Muscle layer of duodenum (tissue), 2 donors: Measurements from ENCODE around the gene MUS81.

Experiments
- H3K27ac ChIP-seq: one replicate; pipeline ENCODE4 v1.7.0; 2013; ENCODE audit warnings: mild to moderate bottlenecking, low read length
- H3K27me3 ChIP-seq: one replicate; pipeline ENCODE4 v1.7.0; 2013; ENCODE audit warnings: low read depth, mild to moderate bottlenecking, control low read depth, low read length
- H3K36me3 ChIP-seq, 2 donors: one replicate each; pipeline ENCODE4 v1.7.0; 2013; ENCODE audit warnings: low read length in 2 of 2, control low read depth in 1 of 2, mild to moderate bottlenecking in 1 of 2; ENCODE audit not compliant: insufficient read depth in 2 of 2, control insufficient read depth in 1 of 2
- H3K4me1 ChIP-seq, 2 donors: one replicate each; pipeline ENCODE4 v1.7.0; 2013; ENCODE audit warnings: low read length in 2 of 2, mild to moderate bottlenecking in 2 of 2, control low read depth in 1 of 2, moderate library complexity in 1 of 2; ENCODE audit not compliant: insufficient read depth in 2 of 2, control insufficient read depth in 1 of 2
- H3K4me3 ChIP-seq, 2 donors: one replicate each; pipeline ENCODE4 v1.7.0; 2013; ENCODE audit warnings: low read length in 2 of 2, low read depth in 1 of 2, mild to moderate bottlenecking in 1 of 2
- H3K9me3 ChIP-seq, 2 donors: one replicate each; pipeline ENCODE4 v1.7.0; 2013; ENCODE audit warnings: low read length in 2 of 2, control low read depth in 1 of 2, mild to moderate bottlenecking in 1 of 2; ENCODE audit not compliant: control insufficient read depth in 1 of 2
- donor health status: healthy.

Gene MUS81

DNA sequence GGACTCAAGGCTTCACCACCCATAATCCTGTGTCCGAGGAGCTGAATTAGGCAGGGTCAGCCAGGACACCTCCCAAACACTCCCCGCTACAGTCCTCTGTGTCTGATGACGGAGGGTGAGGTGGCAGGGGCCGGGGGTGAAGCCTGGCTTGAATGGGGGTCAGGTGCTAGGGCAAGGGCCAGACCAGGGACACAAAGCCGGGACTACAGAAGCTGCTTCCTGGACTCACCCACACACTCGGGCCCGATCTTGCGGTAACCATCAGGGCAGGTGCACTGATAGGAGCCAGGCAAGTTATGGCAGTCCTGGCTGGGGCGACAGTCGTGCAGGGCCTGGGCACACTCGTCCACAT is 10.1 kb downstream of the MUS81 start:
- Histone ChIP-seq H3K36me3 (peaks cover 14 to 42% of the 10 kb centered on the region in 2 donors), H3K4me3 (no peak overlapping the region), H3K4me1 (peaks cover 10 to 26% of the 10 kb centered on the region in 2 donors), H3K27ac (no peak overlapping the region), H3K27me3 (no peaks in the 10 kb centered on the region), H3K9me3 (no peaks in the 10 kb centered on the region)

DNA sequence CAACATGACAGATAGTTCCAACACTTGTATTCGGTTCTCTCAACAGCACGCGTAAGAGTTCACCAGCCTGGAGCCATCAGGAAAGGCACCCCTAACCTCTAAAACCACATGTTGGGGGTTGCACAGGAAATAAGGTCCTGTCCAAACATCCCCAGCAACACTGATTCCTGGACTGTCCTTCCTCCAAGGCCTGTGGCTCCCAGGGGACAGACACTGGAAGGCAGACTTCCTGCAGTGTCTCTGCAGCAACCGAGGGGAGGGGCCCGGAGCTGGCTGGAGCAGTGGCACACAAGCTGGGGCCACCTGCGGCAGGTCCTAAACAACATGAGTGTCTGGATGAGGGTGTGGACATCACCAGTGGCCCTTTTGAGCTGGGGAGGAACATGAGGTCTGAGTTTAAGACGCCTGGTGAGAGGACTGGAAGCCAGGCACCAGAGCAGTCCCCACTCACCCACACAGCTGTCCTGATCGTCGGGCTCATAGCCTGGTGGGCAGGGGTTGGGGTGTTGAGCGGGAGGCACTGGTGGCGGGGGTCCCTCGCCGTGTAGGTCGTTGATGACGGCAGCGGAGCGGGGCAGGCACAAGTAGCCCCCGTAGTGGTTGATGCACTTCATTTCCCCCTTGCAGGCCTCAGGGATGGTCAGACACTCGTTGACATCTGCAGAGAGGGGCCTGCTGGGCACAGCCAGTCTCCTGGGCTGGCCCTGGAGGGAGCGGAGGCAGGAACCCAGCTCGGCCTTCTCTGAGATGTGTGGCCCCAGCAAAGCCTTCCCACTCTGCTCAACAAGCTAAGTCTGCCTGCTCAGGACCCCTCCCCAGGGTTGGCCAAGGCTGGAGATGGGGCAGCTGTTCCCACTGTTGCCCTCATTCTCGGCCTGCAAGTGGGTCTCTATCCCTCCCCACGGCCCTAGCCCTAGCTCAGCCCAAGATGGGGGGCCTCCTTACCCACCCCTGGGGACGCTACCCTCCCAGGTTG is 10.8 kb downstream of the MUS81 start:
- Histone ChIP-seq H3K4me1 (peaks cover 10 to 26% of the 10 kb centered on the region in 2 donors), H3K9me3 (no peaks in the 10 kb centered on the region), H3K27me3 (no peaks in the 10 kb centered on the region), H3K27ac (peak overlapping the region; percentile 54), H3K36me3 (peaks cover 11 to 35% of the 10 kb centered on the region in 2 donors), H3K4me3 (peak overlapping the region; percentile 48 to 75)

DNA sequence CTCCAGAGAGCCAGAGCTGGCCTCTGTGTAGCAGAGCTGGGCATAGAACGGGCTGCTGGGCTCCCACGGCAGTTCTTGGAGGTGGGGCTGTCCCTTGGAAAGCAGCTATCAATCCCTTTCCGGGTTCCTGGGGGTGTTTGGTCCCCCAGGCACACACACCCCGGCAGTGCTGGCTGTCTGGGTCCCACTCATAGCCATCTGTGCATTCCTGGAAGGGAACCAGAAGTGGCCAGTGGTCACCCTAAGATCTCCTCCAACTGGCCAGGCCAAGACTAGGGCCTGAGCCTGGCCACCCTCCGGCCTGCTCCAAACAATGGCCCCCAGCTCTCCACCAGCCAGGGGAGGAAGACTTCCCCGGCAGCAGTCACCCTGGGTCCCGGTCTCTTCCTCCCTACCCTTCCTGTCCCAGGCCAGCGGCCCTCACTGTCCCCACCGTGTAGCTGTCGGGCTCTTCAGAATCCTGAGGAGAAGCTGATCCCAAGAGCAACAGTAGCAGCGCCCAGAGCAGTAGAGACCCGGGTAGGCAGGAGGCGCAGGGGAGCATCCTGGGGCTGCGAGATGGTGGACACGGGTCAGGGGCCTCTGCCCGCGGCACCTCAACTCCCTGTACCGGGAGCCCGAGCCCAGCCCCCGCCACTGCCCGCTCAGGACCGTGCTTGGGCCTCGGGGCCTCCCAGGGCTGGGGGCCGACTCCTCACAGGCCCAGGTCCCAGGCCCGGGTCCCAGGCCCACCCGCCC is 11.7 kb downstream of the MUS81 start:
- H3K9me3 ChIP-seq = no peaks in the 10 kb centered on the region
- H3K27ac ChIP-seq = peak overlapping the region; percentile 54
- peak overlapping the region; percentile 48 to 75 for H3K4me3 ChIP-seq
- H3K36me3 ChIP-seq = peaks cover 9 to 26% of the 10 kb centered on the region in 2 donors
- peaks cover 10 to 26% of the 10 kb centered on the region in 2 donors for H3K4me1 ChIP-seq
- H3K27me3 ChIP-seq = no peaks in the 10 kb centered on the region

DNA sequence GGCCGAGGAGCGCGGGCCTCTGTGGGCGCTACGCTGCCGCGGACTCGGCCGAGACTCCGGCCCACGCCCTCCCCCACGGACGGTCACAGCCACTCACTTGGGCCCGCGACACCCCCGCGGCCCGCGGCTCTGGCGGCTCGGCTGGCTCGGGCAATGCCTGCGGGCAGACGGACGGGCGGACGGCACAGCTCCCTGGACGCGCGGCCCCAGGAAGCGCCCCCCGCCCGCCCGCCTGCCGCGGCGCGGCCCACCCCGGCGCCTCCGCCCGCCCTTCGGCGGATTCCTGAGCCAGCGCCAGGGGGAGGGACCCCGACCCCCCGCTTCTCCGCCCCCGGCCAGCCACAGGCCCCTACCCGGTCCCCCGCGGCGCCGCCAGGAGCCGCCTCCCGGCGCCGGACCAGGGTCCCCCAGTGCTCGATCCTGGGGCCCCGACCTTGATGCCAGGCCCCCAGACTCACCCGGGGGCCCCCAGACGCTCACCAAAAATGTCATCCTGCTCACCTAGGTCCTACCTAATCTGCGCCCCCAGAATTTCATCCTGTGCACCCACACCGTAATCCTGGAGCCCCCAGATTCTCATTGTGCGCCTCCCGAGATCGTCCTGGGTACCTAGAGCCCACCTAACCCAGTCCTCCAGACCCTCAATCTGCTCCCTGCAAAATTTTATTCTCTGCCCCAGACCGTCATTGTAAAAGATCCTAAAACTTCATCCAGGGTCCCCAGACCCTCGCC is 12.5 kb downstream of the MUS81 start, which contains the start of gene EFEMP2:
Gene EFEMP2 (minus strand): TSS at position 215 of the 732 bp plus-strand sequence. CDS start 446 bp downstream, outside the sequence.
- Histone ChIP-seq H3K27ac (peak within 1 kb of the TSS; percentile 70), H3K4me3 (peak within 1 kb of the TSS; percentile 69 to 75), H3K27me3 (no peaks in the 10 kb centered on the region), H3K9me3 (no peaks in the 10 kb centered on the region), H3K4me1 (peaks cover 10 to 20% of the 10 kb centered on the region in 2 donors), H3K36me3 (peaks cover 9 to 21% of the 10 kb centered on the region in 2 donors)

DNA sequence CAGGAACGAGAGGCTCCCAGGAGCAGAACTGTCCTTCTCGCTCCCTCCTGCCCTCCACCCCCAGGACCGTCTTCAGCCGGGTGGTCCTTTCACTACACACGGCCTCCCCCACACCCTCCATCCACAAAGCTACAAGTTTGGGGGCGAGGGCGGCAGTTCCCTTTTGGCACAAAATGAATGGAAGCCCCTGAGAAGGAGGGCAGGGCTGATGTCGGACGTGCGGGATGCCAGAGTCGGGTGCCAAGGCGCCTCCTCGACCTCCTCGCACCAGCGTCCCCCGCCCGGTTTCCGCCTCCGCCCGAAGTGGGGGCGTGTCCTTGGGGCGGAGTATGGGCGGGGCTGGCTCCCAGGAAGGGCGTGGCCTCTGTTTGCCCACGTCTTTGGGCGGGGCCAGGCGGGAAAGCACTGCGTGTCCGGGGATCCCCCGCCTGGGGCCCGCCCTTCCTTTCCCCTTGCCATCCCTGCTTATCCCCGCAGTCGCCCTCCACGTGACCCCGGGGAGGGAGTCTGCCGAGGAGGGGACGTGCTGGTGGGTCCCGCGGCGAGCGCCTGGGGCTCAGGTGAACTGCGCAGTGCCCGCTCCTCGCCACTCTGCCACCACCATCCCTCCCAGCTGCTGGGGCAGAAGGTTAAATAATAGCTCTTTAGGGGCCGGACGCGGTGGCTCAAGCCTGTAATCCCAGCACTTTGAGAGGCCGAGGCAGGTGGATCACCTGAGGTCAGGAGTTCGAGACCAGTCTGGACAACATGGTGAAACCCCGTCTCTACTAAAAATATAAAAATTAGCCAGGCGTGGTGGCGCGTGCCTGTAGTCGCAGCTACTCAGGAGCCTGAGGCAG is 13.3 kb downstream of the MUS81 start:
- H3K4me1 ChIP-seq = peaks cover 10 to 19% of the 10 kb centered on the region in 2 donors
- peak overlapping the region; percentile 69 to 75 for H3K4me3 ChIP-seq
- no peaks in the 10 kb centered on the region for H3K27me3 ChIP-seq
- H3K36me3 ChIP-seq = peaks cover 4 to 15% of the 10 kb centered on the region in 2 donors
- peak overlapping the region; percentile 70 for H3K27ac ChIP-seq
- H3K9me3 ChIP-seq = no peaks in the 10 kb centered on the region

DNA sequence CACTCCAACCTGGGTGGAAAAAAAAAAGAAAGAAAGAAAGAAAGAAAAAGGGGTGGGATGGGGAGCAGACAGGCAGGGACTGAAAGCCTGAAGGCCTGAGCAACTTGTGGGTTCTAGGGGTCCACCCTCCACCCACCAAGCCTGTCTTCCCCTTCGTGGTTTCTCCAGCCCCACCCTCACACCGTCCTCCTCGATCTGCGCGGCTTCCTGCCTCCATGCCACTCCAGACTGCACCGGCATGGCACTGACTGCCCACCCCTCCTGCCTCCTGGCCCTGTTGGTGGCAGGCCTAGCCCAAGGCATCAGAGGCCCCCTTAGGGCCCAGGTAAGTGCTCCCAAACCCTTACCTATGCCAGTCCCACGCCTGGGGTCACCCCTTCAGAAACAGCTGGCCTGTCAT is 19.4 kb downstream of the MUS81 start, which contains the start of gene CTSW:
Gene CTSW (plus strand): TSS at position 221 of the 400 bp plus-strand sequence. CDS start 18 bp downstream, at position 239.
- Histone ChIP-seq H3K4me1 (no peaks in the 10 kb centered on the region), H3K4me3 (no peak within 1 kb of the TSS), H3K27ac (no peak within 1 kb of the TSS), H3K27me3 (no peaks in the 10 kb centered on the region), H3K9me3 (no peaks in the 10 kb centered on the region), H3K36me3 (peaks cover 9 to 23% of the 10 kb centered on the region in 2 donors)

DNA sequence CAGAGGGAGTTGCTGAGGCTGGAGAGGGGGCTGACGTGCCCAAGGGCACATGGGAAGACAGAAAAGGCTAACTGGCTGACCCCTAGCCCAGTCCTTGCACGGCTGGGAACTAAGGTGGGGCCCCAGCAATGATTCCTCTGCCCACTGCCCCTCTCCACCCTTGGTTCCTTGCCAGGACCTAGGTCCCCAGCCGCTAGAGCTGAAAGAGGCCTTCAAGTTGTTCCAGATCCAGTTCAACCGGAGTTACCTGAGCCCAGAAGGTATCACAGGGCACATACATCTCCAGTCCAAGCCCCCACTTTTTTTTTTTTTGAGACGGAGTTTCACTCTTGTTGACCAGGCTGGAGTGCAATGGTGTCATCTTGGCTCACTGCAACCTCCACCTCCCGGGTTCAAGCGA is 19.8 kb downstream of the MUS81 start:
- Histone ChIP-seq H3K27me3 (no peaks in the 10 kb centered on the region), H3K9me3 (no peaks in the 10 kb centered on the region), H3K4me3 (no peak overlapping the region), H3K4me1 (peaks cover 0 to 4% of the 10 kb centered on the region in 2 donors), H3K36me3 (peaks cover 11 to 24% of the 10 kb centered on the region in 2 donors), H3K27ac (no peak overlapping the region)

DNA sequence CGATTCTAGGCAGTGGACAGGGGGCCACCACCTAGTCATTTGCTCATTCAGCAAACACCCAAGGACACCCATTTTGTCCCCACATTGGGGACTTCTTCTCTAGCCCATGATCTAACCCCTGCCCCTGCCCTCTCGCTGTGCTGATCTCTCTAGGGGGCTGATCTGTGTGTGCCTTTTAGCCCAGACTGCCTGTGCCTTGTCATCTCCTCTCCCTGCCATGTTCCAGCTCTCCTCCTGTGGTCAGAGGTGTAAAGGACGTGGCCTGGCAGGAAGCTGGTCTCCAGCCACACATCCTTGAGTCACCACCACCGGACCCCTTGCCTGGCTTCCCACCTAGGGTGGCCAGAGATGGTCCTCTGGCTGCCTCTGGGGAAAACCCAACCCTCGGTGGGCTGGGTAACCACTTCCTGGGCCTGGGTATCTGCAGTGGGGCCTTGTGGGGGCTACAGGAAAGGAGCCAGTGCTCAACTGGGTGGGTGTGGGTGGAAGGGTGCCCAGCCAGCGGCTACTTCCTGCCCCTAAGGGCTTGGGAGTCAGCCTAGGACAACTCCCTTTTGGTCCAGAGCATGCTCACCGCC is 20.7 kb downstream of the MUS81 start:
- peaks cover 18 to 29% of the 10 kb centered on the region in 2 donors for H3K36me3 ChIP-seq
- no peaks in the 10 kb centered on the region for H3K9me3 ChIP-seq
- no peaks in the 10 kb centered on the region for H3K27me3 ChIP-seq
- H3K4me3 ChIP-seq = no peak overlapping the region
- H3K4me1 ChIP-seq = peaks cover 0 to 6% of the 10 kb centered on the region in 2 donors
- H3K27ac ChIP-seq = no peak overlapping the region

DNA sequence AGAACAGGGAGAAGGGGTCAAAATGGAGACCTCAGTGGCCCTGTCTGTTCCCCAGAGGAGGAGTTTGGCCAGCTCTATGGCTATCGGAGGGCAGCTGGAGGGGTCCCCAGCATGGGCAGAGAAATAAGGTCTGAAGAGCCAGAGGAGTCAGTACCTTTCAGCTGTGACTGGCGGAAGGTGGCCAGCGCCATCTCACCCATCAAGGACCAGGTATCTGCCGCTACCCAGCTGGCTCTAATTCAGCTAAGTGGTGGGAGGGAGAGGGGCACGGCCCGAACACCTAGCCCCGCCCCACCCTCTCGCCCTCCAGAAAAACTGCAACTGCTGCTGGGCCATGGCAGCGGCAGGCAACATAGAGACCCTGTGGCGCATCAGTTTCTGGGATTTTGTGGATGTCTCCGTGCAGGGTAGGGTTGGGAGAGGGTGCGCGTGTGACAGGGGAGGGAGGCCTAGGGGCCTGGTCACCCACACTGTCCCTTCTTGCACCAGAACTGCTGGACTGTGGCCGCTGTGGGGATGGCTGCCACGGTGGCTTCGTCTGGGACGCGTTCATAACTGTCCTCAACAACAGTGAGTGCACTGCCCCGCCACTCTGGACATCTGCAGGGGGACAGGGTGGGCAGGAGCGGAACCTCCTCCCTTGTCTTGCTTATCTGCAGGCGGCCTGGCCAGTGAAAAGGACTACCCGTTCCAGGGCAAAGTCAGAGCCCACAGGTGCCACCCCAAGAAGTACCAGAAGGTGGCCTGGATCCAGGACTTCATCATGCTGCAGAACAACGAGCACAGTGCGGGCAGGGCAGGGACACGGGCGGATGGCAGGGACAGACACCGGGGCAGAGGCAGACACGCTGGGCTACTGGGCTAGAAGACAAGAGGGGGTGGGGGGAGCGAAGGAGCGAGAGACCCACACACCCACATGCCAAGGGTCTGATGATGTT is 22.2 kb downstream of the MUS81 start:
- Histone ChIP-seq H3K36me3 (peaks cover 18 to 29% of the 10 kb centered on the region in 2 donors), H3K4me3 (no peak overlapping the region), H3K27ac (no peak overlapping the region), H3K9me3 (no peaks in the 10 kb centered on the region), H3K27me3 (no peaks in the 10 kb centered on the region), H3K4me1 (peaks cover under 1 to 16% of the 10 kb centered on the region in 2 donors)
